Osteoblast (primary cell): ENCODE measurements around the gene REM1. TPM values are rescaled to one million over a fixed set of nuclear protein-coding genes. Genes with fewer than 3 reads are reported as not detected.
A peak's percentile ranks its signal among the peaks of the same experiment; 100 is the strongest.

ENCODE experiments used
- DNase-seq: peaks from one replicate; pipeline ENCODE4 v3.0.0; 2011; ENCODE audit warnings: low spot score, mixed read lengths; ENCODE audit not compliant: insufficient read length; ENCODE audit errors: missing footprints
- H2AFZ ChIP-seq: 2 replicates; pipeline ENCODE4 v1.6.0; 2011; ENCODE audit warnings: mild to moderate bottlenecking, low read length
- H3K27ac ChIP-seq: 2 replicates; pipeline ENCODE4 v1.5.1; 2011; ENCODE audit warnings: mild to moderate bottlenecking, low read depth, low read length, moderate library complexity
- H3K27me3 ChIP-seq: 2 replicates; pipeline ENCODE4 v1.6.0; 2012; ENCODE audit warnings: mild to moderate bottlenecking, control low read depth, inconsistent platforms, low read length, moderate library complexity; ENCODE audit not compliant: insufficient read depth
- H3K36me3 ChIP-seq: 2 replicates; pipeline ENCODE4 v1.5.1; 2011; ENCODE audit warnings: mild to moderate bottlenecking, low read length, control low read depth, moderate library complexity; ENCODE audit not compliant: insufficient read depth
- H3K4me1 ChIP-seq: 2 replicates; pipeline ENCODE4 v1.5.1; 2011; ENCODE audit warnings: mild to moderate bottlenecking, low read length, control low read depth, moderate library complexity; ENCODE audit not compliant: insufficient read depth
- H3K4me2 ChIP-seq: 2 replicates; pipeline ENCODE4 v1.6.0; 2011; ENCODE audit warnings: mild to moderate bottlenecking, low read length; ENCODE audit not compliant: insufficient read depth
- H3K4me3 ChIP-seq: fragments of 200-600 bp; sonication (generic); 3 replicates; pipeline ENCODE4 v1.5.1; 2012; ENCODE audit warnings: mild to moderate bottlenecking, low read length, inconsistent platforms; ENCODE audit not compliant: insufficient read depth
- H3K79me2 ChIP-seq: 2 replicates; pipeline ENCODE4 v1.6.0; 2012; ENCODE audit warnings: mild to moderate bottlenecking, low read length, control low read depth, inconsistent platforms; ENCODE audit not compliant: insufficient read depth
- H3K9me3 ChIP-seq: 2 replicates; pipeline ENCODE4 v1.5.1; 2011; ENCODE audit warnings: low read depth, low read length, control low read depth
- H4K20me1 ChIP-seq: 2 replicates; pipeline ENCODE4 v1.6.0; 2012; ENCODE audit warnings: mild to moderate bottlenecking, low read length, control low read depth; ENCODE audit not compliant: insufficient read depth
- total RNA-seq: library from RNA; depleted of rRNA; stranded (reverse); fragments of >200 nt; gene quantifications from 2 replicates; pipeline ENCODE4 v1.2.3, GENCODE V29; 2012
- TF ChIP-seq, protein P1 (sequence below): IDR thresholded peaks from 2 replicates; pipeline ENCODE4 v1.5.1; 2011; ENCODE audit warnings: mild to moderate bottlenecking, low read depth, low read length, moderate library complexity; ENCODE audit errors: extremely low read depth

The REM1 gene
- total RNA-seq, 1 donor, result not detected

DNA sequence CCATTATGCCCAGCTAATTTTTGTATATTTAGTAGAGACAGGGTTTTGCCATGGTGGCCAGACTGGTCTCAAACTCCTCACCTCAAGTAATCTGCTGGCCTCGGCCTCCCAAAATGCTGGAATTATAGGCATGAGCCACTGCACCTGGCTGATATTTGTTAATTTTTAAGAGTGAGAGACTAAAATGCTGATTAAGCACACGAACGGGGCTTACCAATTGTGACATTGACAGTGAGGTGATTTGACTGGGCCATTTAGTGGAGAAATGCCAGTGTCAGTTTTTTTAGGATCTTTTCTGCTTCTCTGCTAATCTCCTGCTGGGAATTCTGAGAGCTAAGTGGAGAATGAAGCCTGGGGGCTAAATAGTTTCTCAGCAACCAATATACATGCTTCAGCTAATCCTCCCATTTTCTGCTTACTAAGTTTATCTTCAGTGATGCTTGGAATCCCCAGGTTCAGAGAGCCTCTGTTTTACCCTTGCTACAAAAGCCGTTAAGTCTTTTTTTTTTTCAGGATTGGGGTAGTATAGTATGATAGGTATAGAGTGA is 44.4 kb upstream of the REM1 start:
- Histone ChIP-seq H3K27ac (no peak overlapping the region), H4K20me1 (no peaks in the 10 kb centered on the region), H3K36me3 (no peaks in the 10 kb centered on the region), H3K4me1 (no peaks in the 10 kb centered on the region), H2AFZ (no peak overlapping the region), H3K79me2 (no peaks in the 10 kb centered on the region), H3K4me3 (no peak overlapping the region), H3K4me2 (no peak overlapping the region), H3K27me3 (no peaks in the 10 kb centered on the region), H3K9me3 (no peaks in the 10 kb centered on the region)
- TF ChIP-seq, protein P1, sequence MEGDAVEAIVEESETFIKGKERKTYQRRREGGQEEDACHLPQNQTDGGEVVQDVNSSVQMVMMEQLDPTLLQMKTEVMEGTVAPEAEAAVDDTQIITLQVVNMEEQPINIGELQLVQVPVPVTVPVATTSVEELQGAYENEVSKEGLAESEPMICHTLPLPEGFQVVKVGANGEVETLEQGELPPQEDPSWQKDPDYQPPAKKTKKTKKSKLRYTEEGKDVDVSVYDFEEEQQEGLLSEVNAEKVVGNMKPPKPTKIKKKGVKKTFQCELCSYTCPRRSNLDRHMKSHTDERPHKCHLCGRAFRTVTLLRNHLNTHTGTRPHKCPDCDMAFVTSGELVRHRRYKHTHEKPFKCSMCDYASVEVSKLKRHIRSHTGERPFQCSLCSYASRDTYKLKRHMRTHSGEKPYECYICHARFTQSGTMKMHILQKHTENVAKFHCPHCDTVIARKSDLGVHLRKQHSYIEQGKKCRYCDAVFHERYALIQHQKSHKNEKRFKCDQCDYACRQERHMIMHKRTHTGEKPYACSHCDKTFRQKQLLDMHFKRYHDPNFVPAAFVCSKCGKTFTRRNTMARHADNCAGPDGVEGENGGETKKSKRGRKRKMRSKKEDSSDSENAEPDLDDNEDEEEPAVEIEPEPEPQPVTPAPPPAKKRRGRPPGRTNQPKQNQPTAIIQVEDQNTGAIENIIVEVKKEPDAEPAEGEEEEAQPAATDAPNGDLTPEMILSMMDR, result no peak
- no peak for DNase-seq

GRCh38 chr20:31440012-31440659 is 35.0 kb upstream of the REM1 start, which contains the start of gene DEFB123:
DEFB123 (plus strand) TSS chr20:31440632; CDS start chr20:31440699, 67 bp downstream.
- Histone ChIP-seq H4K20me1 (no peaks in the 10 kb centered on the region), H3K36me3 (no peaks in the 10 kb centered on the region), H3K4me2 (no peak within 1 kb of the TSS), H3K27ac (no peak within 1 kb of the TSS), H3K4me1 (no peaks in the 10 kb centered on the region), H3K4me3 (no peak within 1 kb of the TSS), H3K9me3 (no peaks in the 10 kb centered on the region), H3K27me3 (no peaks in the 10 kb centered on the region), H2AFZ (no peak within 1 kb of the TSS), H3K79me2 (no peaks in the 10 kb centered on the region)
- TF ChIP-seq, protein P1, result peak; percentile 34
- no peak for DNase-seq

DNA sequence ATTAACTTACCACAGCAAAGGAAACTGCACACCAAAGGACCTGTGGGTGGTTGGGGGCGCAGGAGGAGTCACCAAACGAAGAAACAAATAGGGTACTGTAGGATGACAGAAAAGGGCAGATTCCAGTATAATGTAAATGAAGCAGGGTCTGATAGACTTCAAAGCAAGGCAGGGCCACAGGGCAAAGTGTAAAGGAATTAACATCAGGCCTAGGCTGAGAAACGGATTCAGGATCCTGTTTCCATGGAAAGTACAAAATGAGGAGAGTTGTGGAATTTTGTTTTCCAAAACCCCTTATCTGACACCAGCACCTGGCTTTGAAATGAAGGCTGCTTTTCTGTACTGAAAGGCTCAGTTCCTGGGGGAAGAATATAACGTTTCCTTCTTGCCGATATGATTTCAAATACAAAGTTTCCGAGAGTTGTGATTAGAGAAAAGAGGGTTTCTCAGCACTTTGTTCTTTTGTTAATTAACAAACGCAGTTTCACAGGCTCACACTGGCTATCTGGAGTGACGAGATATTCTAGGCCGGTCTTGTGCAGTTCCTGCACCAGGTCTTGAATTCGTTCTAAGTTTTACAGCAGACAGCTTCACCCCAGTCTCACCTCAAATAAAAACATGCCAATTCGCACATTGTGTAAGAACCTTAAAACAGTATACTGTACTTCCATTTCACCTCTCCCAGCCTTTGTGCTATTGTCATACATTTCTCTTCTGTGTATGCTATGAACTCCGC is 28.8 kb upstream of the REM1 start:
- H4K20me1 ChIP-seq, result no peaks in the 10 kb centered on the region
- TF ChIP-seq, protein P1, result no peak

More for the DNA sequence above, 28.8 kb upstream of the REM1 start:
- H2AFZ ChIP-seq, result no peak overlapping the region
- no peak overlapping the region for H3K4me3 ChIP-seq
- no peak overlapping the region for H3K27ac ChIP-seq
- no peak overlapping the region for H3K4me2 ChIP-seq
- no peaks in the 10 kb centered on the region for H3K9me3 ChIP-seq
- no peaks in the 10 kb centered on the region for H3K27me3 ChIP-seq
- no peaks in the 10 kb centered on the region for H3K36me3 ChIP-seq
- no peaks in the 10 kb centered on the region for H3K79me2 ChIP-seq
- no peak for DNase-seq
- H3K4me1 ChIP-seq, result no peaks in the 10 kb centered on the region
